CD4-positive, alpha-beta T cell treated with Interleukin-10 for 1 hour (primary cell): ENCODE measurements around the gene STPG3.

ENCODE experiments used
- DNase-seq: peaks from one replicate; pipeline ENCODE4 v3.0.0-alpha.2; 2020

STPG3 gene

GRCh38 chr9:137281345-137282116 lies 30.4 kb downstream of the STPG3 start:
- no peak for DNase-seq

- no peak for DNase-seq
Observed at GRCh38 chr9:137286975-137287383, 35.9 kb downstream of the STPG3 start.

GRCh38 chr9:137293094-137293481 lies 42.0 kb downstream of the STPG3 start:
- no peak for DNase-seq

GRCh38 chr9:137293482-137294090 lies 42.5 kb downstream of the STPG3 start:
- no peak for DNase-seq

- peak; percentile 41 for DNase-seq
Observed at GRCh38 chr9:137294091-137294680, 43.1 kb downstream of the STPG3 start.

- DNase-seq: no peak
Observed at GRCh38 chr9:137294681-137295237, 43.7 kb downstream of the STPG3 start.

GRCh38 chr9:137295238-137295811 lies 44.2 kb downstream of the STPG3 start:
- peak; percentile 54 for DNase-seq

GRCh38 chr9:137295849-137296669 lies 45.0 kb downstream of the STPG3 start:
- DNase-seq: no peak

GRCh38 chr9:137296670-137297664 lies 45.9 kb downstream of the STPG3 start:
- DNase-seq: no peak

GRCh38 chr9:137297966-137298365 lies 46.9 kb downstream of the STPG3 start:
- no peak for DNase-seq

- no peak for DNase-seq
Observed at GRCh38 chr9:137298401-137299202, 47.5 kb downstream of the STPG3 start.

GRCh38 chr9:137299203-137299565 lies 48.1 kb downstream of the STPG3 start:
- DNase-seq: no peak

GRCh38 chr9:137299938-137300337 lies 48.9 kb downstream of the STPG3 start:
- DNase-seq: no peak

- no peak for DNase-seq
Observed at GRCh38 chr9:137300567-137301080, 49.5 kb downstream of the STPG3 start.

- no peak for DNase-seq
Observed at GRCh38 chr9:137301081-137301947, 50.2 kb downstream of the STPG3 start.

GRCh38 chr9:137302118-137302448 lies 51.0 kb downstream of the STPG3 start, which contains the start of gene NRARP:
Gene NRARP (minus strand): TSS chr9:137302271. CDS start chr9:137301928, 343 bp downstream.
- peak; percentile 93 for DNase-seq

- DNase-seq: no peak
Observed at GRCh38 chr9:137302449-137303150, 51.5 kb downstream of the STPG3 start.
